ENCODE results near the gene SH3RF3.

SH3RF3 gene

DNA sequence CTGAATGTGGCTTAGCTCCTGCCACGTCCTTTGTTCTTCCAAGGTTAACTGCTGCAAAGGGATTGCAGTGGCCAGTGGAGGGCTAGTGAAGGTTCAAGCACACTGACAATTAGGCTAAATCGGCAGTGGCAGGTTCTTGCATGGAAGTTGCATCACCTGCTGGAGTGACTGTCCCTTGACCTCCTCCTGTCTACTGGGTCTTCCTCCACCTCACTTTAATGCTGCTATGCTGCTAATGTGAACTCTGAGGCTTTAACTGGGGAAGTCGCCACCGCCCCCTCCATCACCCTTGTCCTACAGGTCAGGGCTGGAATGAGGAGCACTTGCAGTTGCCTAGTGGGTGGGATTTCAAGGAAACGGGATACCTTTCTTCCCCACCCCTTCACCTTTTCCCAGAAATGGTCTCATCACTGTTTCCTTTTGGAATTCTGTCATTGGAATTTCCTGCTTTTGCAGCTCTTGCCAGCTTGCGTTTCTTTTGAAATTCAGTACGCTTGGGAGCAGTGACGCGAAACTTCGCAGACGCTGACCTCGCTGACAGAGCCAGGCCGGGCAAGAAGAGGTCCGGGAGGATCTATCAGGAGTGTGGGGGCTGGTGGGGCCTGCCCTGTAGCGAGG is 150.3 kb downstream of the SH3RF3 start:
- Histone ChIP-seq H3K4me1 (ENCODE audit: control insufficient read depth, insufficient read depth, low read length) (no peaks in the 10 kb centered on the region), H3K4me3 (ENCODE audit: insufficient read depth, low read depth, low read length) (no peak overlapping the region), H3K9me3 (ENCODE audit: control insufficient read depth, low read length) (no peaks in the 10 kb centered on the region), H3K27ac (ENCODE audit: insufficient read depth, low read depth, low read length, poor library complexity, severe bottlenecking) (no peak overlapping the region), H3K36me3 (ENCODE audit: control insufficient read depth, insufficient read depth, low read length) (no peaks in the 10 kb centered on the region), H3K27me3 (ENCODE audit: control insufficient read depth, insufficient read depth, low read length, poor library complexity, severe bottlenecking) (no peaks in the 10 kb centered on the region)
- WGBS, 2 experiments = 64 to 68% methylated on average over 15 of the region's 15 CpGs

DNA sequence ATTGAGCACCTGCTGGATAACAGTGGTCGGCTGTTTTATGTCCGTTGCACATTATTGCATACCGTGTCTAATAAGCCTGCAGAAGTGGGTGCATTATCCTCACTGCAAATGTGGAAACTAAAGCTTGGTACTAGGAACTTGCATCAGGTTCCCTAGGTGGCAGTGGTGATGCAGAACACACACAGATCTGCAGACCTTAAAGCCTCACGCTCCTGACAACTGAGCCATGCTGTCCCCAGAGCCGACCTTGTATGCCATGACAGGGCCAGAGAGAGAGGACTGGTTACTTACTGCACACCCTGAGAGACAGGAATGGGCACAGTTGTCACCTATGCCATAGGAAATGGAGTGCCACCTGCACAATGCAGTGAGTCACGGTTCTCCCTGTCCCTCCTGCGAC is 151.8 kb downstream of the SH3RF3 start:
- no peak overlapping the region for H3K27ac ChIP-seq (ENCODE audit: insufficient read depth, low read depth, low read length, poor library complexity, severe bottlenecking)
- no peaks in the 10 kb centered on the region for H3K4me1 ChIP-seq (ENCODE audit: control insufficient read depth, insufficient read depth, low read length)
- no peaks in the 10 kb centered on the region for H3K36me3 ChIP-seq (ENCODE audit: control insufficient read depth, insufficient read depth, low read length)
- no peaks in the 10 kb centered on the region for H3K9me3 ChIP-seq (ENCODE audit: control insufficient read depth, low read length)
- WGBS, 2 experiments = 86% methylated on average over 7 of the region's 7 CpGs
- H3K4me3 ChIP-seq (ENCODE audit: insufficient read depth, low read depth, low read length) = no peak overlapping the region
- no peaks in the 10 kb centered on the region for H3K27me3 ChIP-seq (ENCODE audit: control insufficient read depth, insufficient read depth, low read length, poor library complexity, severe bottlenecking)

DNA sequence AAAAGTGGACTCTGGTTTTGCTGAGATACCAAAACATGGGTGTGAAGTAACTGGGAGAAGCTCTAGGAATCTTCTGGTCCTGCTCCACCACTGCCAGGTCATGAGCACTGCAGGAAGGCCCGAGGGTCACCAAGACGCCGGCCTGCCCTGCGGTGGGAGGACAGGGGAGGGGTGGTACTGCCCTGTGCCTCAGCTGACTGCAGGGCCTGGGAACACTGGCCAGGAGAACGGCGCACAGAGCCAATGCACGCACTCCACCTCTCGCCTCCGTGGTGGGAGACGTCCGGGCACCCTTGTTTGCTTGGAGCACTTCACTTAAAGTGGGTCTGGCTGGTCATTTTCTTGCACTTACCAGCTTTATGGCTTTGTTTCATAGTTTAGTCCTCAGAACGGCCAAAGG is 153.4 kb downstream of the SH3RF3 start:
- 94% methylated on average over 12 of the region's 12 CpGs for WGBS, 2 experiments
- H3K9me3 ChIP-seq (ENCODE audit: control insufficient read depth, low read length) = no peaks in the 10 kb centered on the region
- H3K27ac ChIP-seq (ENCODE audit: insufficient read depth, low read depth, low read length, poor library complexity, severe bottlenecking) = no peak overlapping the region
- H3K4me3 ChIP-seq (ENCODE audit: insufficient read depth, low read depth, low read length) = no peak overlapping the region
- H3K36me3 ChIP-seq (ENCODE audit: control insufficient read depth, insufficient read depth, low read length) = no peaks in the 10 kb centered on the region
- H3K27me3 ChIP-seq (ENCODE audit: control insufficient read depth, insufficient read depth, low read length, poor library complexity, severe bottlenecking) = no peaks in the 10 kb centered on the region
- no peaks in the 10 kb centered on the region for H3K4me1 ChIP-seq (ENCODE audit: control insufficient read depth, insufficient read depth, low read length)

DNA sequence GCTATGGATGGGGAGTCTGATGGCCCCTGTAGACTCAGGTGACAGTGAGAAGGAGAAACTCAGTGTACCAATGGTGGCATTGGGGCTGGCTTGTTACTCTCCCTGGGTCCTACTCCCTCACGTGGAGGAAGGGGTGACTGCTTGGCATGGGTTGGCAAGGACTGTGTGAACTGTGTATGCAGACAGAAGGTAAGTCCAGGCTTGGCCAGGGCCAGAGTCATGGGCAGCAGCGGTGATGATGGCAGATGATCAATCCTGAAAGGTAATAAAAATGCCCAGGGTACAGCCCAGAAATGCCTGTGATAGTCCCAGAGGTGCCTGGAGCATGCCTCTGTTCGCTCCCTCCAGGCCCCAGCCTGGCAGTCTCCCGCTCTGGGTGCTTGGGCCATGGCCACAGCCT is 153.9 kb downstream of the SH3RF3 start:
- 92 to 95% methylated on average over 4 of the region's 4 CpGs for WGBS, 2 experiments
- no peaks in the 10 kb centered on the region for H3K9me3 ChIP-seq (ENCODE audit: control insufficient read depth, low read length)
- H3K4me3 ChIP-seq (ENCODE audit: insufficient read depth, low read depth, low read length) = no peak overlapping the region

DNA sequence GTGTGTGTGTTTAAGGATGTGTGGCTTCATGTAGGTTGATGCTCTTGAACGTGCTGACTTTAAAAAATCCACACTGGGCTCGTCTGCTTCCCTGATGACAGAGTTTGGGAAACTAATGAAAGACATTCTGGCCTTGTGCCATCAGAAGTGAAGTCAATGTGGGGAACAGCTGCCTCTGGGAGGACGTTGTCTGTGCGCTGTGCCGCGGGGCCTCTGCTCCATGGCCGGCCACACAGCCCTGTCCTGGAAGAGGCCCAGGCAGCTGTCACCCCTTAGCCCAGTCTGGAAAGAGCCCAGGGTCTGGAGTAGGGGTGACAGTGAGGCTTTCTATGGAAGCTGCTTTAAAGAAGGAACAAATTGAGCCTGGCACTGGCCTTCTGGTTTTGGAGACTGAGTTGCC is 155.8 kb downstream of the SH3RF3 start:
- WGBS, 2 experiments = 89 to 91% methylated on average over 7 of the region's 7 CpGs
- H3K27me3 ChIP-seq (ENCODE audit: control insufficient read depth, insufficient read depth, low read length, poor library complexity, severe bottlenecking) = no peaks in the 10 kb centered on the region
- no peaks in the 10 kb centered on the region for H3K9me3 ChIP-seq (ENCODE audit: control insufficient read depth, low read length)
- H3K27ac ChIP-seq (ENCODE audit: insufficient read depth, low read depth, low read length, poor library complexity, severe bottlenecking) = no peak overlapping the region
- no peaks in the 10 kb centered on the region for H3K4me1 ChIP-seq (ENCODE audit: control insufficient read depth, insufficient read depth, low read length)
- H3K4me3 ChIP-seq (ENCODE audit: insufficient read depth, low read depth, low read length) = no peak overlapping the region
- no peaks in the 10 kb centered on the region for H3K36me3 ChIP-seq (ENCODE audit: control insufficient read depth, insufficient read depth, low read length)

More for the DNA sequence above, 153.9 kb downstream of the SH3RF3 start:
- Histone ChIP-seq H3K27ac (ENCODE audit: insufficient read depth, low read depth, low read length, poor library complexity, severe bottlenecking) (no peak overlapping the region), H3K27me3 (ENCODE audit: control insufficient read depth, insufficient read depth, low read length, poor library complexity, severe bottlenecking) (no peaks in the 10 kb centered on the region), H3K36me3 (ENCODE audit: control insufficient read depth, insufficient read depth, low read length) (no peaks in the 10 kb centered on the region), H3K4me1 (ENCODE audit: control insufficient read depth, insufficient read depth, low read length) (no peaks in the 10 kb centered on the region)

DNA sequence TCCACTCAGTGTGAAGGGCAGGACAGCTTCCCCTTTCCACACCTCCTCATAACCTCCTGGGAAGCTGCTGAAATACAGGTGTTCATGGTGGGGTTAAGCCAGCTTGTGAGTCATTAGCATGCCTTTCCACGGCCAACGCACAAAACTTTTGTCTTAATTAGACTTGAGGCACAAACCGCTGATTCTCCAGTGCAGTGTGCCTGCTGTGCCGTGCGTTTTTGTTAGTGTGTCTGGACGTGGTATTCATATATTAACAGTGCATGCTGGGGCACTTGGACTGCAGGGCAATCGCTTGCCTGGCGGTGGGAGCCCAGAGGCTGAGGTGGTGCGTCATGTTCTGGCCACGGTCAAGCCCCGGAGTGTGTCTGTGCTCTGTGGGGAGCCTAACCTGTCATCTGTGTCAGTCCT is 156.2 kb downstream of the SH3RF3 start:
- no peak overlapping the region for H3K4me3 ChIP-seq (ENCODE audit: insufficient read depth, low read depth, low read length)
- no peaks in the 10 kb centered on the region for H3K4me1 ChIP-seq (ENCODE audit: control insufficient read depth, insufficient read depth, low read length)
- no peaks in the 10 kb centered on the region for H3K36me3 ChIP-seq (ENCODE audit: control insufficient read depth, insufficient read depth, low read length)
- H3K27ac ChIP-seq (ENCODE audit: insufficient read depth, low read depth, low read length, poor library complexity, severe bottlenecking) = no peak overlapping the region
- no peaks in the 10 kb centered on the region for H3K9me3 ChIP-seq (ENCODE audit: control insufficient read depth, low read length)
- no peaks in the 10 kb centered on the region for H3K27me3 ChIP-seq (ENCODE audit: control insufficient read depth, insufficient read depth, low read length, poor library complexity, severe bottlenecking)
- WGBS, 2 experiments = 95% methylated on average over 11 of the region's 11 CpGs

DNA sequence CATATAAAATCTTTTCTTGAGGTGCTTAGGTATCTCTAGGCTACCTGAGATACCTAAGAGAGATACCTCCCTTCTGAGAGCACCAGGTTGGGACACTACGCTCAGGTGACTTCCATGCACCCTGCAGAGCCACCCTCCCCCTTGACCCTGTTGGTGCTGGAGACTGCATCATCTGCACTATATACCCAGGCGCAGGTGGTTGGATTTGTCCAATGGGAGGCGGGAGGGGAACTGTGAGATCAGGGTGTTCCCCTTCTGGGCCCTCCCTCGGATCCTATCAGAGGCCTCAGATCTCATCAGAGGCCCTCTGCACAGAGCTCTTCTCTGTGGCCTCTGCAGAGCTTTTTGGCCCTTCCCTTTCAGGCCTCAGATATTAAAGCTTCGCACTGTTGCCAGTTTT is 158.4 kb downstream of the SH3RF3 start:
- no peak overlapping the region for H3K4me3 ChIP-seq (ENCODE audit: insufficient read depth, low read depth, low read length)
- H3K27me3 ChIP-seq (ENCODE audit: control insufficient read depth, insufficient read depth, low read length, poor library complexity, severe bottlenecking) = no peaks in the 10 kb centered on the region
- no peaks in the 10 kb centered on the region for H3K4me1 ChIP-seq (ENCODE audit: control insufficient read depth, insufficient read depth, low read length)
- H3K9me3 ChIP-seq (ENCODE audit: control insufficient read depth, low read length) = no peaks in the 10 kb centered on the region
- WGBS, 2 experiments = 95 to 98% methylated on average over 5 of the region's 5 CpGs
- H3K36me3 ChIP-seq (ENCODE audit: control insufficient read depth, insufficient read depth, low read length) = no peaks in the 10 kb centered on the region
- H3K27ac ChIP-seq (ENCODE audit: insufficient read depth, low read depth, low read length, poor library complexity, severe bottlenecking) = no peak overlapping the region

DNA sequence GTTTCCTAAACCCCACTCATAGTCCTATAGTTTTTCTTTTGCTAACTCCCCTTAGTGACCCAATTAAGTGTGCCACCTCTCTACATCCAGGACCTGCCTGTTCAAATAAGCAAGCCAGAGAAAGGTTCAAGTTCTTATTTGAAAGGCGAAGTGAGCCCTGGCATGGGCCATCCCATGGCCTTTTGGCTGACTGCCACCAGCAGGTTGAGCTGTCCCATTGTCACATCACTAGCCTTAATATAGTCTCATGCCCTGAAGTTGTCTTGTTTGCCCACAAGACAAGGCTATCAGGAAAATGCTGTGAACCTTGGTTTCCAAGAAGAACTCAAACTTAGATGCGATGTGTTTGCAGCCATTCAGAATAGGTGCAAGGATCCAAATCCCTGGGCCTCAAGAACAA is 158.8 kb downstream of the SH3RF3 start:
- Histone ChIP-seq H3K27me3 (ENCODE audit: control insufficient read depth, insufficient read depth, low read length, poor library complexity, severe bottlenecking) (no peaks in the 10 kb centered on the region), H3K36me3 (ENCODE audit: control insufficient read depth, insufficient read depth, low read length) (no peaks in the 10 kb centered on the region), H3K4me1 (ENCODE audit: control insufficient read depth, insufficient read depth, low read length) (no peaks in the 10 kb centered on the region), H3K27ac (ENCODE audit: insufficient read depth, low read depth, low read length, poor library complexity, severe bottlenecking) (no peak overlapping the region), H3K9me3 (ENCODE audit: control insufficient read depth, low read length) (no peaks in the 10 kb centered on the region), H3K4me3 (ENCODE audit: insufficient read depth, low read depth, low read length) (no peak overlapping the region)
- 96 to 97% methylated on average over 2 of the region's 2 CpGs for WGBS, 2 experiments

DNA sequence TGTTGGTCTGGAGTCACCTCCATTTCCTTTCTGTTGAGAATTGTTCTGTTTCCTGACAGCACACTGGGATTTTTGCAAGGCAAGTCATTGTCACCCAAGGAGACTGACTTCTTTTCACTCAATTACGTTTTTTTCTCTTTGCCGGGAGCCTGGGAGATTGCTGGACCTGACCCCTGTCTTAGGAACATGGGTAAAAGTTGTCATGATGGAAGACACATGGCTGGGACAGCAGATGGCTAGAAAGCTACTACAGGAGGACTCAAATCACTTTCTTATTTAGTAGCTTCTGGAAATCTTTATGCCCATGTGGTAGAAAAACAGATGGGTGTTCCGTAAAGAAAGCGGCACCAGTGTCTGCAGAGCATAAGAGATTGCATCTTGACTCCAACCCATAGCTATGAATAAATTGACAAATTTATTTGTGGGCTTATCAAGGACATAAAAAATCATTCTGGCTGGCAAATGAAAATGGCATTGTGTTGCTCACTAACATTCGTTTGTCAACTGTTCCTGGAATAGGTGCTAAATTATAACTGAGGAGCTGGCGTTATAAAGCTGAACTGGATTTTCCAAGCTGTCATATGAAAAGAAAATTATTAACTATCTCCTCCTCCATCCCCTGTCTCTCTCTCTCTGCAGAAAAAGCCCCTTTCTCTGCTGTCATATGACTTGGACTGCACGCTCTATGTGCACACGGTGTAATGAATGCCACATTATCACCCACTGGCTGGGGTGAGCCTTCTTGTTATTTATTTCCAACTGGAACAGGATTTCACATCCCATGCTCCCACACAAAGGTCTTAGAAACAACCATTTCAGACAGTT is 159.8 kb downstream of the SH3RF3 start:
- Histone ChIP-seq H3K4me1 (ENCODE audit: control insufficient read depth, insufficient read depth, low read length) (no peaks in the 10 kb centered on the region), H3K27ac (ENCODE audit: insufficient read depth, low read depth, low read length, poor library complexity, severe bottlenecking) (no peak overlapping the region), H3K9me3 (ENCODE audit: control insufficient read depth, low read length) (no peaks in the 10 kb centered on the region), H3K27me3 (ENCODE audit: control insufficient read depth, insufficient read depth, low read length, poor library complexity, severe bottlenecking) (no peaks in the 10 kb centered on the region), H3K4me3 (ENCODE audit: insufficient read depth, low read depth, low read length) (no peak overlapping the region), H3K36me3 (ENCODE audit: control insufficient read depth, insufficient read depth, low read length) (no peaks in the 10 kb centered on the region)
- WGBS, 2 experiments = 85 to 89% methylated on average over 8 of the region's 8 CpGs

DNA sequence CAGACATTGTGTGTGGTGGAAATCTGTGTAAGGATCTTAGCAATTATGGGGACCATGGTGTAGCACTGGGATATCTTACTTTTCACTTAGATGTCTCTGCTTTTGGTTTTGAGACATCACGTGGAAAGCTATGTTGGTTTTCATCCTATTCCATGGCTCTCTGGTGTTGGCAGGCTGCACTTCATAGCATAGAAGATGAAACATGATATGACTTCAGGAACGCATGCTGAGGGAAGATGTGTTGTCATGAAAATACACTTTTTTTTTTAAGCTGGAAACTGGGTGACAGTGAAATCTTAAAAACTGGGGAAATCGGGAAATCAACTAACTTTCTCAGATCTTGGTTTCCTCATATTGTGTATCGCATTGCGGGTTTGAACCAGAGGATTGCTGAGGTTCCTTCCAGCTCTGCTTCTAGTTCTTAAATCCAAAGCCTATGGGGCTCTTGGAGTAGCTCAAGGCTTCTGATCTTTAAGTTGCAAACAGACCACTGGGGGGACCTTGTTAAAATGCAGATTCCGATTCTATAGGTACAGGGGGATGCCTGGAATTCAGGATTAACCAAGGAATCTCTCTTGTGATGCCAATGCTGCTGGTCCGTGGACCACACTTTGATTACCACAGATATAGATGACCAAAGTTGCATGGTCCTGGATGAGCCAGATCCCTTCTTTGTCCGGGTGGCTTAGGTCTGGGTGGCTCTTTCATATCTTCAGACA is 160.7 kb downstream of the SH3RF3 start:
- H3K4me1 ChIP-seq (ENCODE audit: control insufficient read depth, insufficient read depth, low read length) = no peaks in the 10 kb centered on the region
- H3K36me3 ChIP-seq (ENCODE audit: control insufficient read depth, insufficient read depth, low read length) = no peaks in the 10 kb centered on the region
- H3K4me3 ChIP-seq (ENCODE audit: insufficient read depth, low read depth, low read length) = no peak overlapping the region
- no peak overlapping the region for H3K27ac ChIP-seq (ENCODE audit: insufficient read depth, low read depth, low read length, poor library complexity, severe bottlenecking)
- no peaks in the 10 kb centered on the region for H3K27me3 ChIP-seq (ENCODE audit: control insufficient read depth, insufficient read depth, low read length, poor library complexity, severe bottlenecking)
- no peaks in the 10 kb centered on the region for H3K9me3 ChIP-seq (ENCODE audit: control insufficient read depth, low read length)
- 80% methylated on average over 8 of the region's 8 CpGs for WGBS, 2 experiments
